K562 (cell line): ENCODE data around the gene CNDP1. TPM values are rescaled to one million over a fixed set of nuclear protein-coding genes. Genes with fewer than 3 reads are reported as not detected.
A peak's percentile ranks its signal among the peaks of the same experiment; 100 is the strongest.
"Not testable (repeated sequence)": the region's sequence is repeated elsewhere in the genome, so short reads cannot be mapped to it uniquely, and the experiment has no call there.

Experiments used
- ATAC-seq: fragments of 200-7000 bp; cut with Tn5 transposase; 3 replicates; pipeline ENCODE4 v1.9.1; 2020; ENCODE audit warnings: moderate library complexity
- BruUV-seq: library from RNA; stranded (reverse); fragments of 400-500 nt; replicated peaks from 2 replicates; lab custom pipeline; 2021; lab: Mats Ljungman, UMichigan
- CTCF ChIA-PET: fragments of 300-600 bp; formaldehyde crosslinking; extraction: SDS; loops from one replicate; lab custom pipeline; 2021; ENCODE audit warnings: low intra/inter-chr PET ratio; lab: Yijun Ruan, JAX
- POLR2A ChIA-PET: fragments of 300-600, 350-650 bp; sonication (Branson Sonifier 250); formaldehyde crosslinking; extraction: SDS; loops from one replicate; lab custom pipeline; 2021; ENCODE audit warnings: antibody characterized with exemption, inconsistent platforms; lab: Yijun Ruan, JAX
- DNase-seq, 4 experiments: peaks; one replicate each; pipeline versions ENCODE4 v3.0.0 to v3.0.0-alpha.2; 2011 to 2018; ENCODE audit warnings: low spot score in 3 of 4, mixed read lengths in 3 of 4; ENCODE audit errors: extremely low read depth in 1 of 4
- FAIRE-seq: peaks from 2 replicates; lab custom pipeline; 2011; peaks lifted over from hg19 to GRCh38; lab: Jason Lieb, UNC
- H2AFZ ChIP-seq: 2 replicates; pipeline ENCODE4 v1.6.0; 2011; ENCODE audit warnings: low read depth, low read length, control low read depth, inconsistent platforms
- H3K27ac ChIP-seq: fragments of 200-600 bp; 3 replicates; pipeline ENCODE4 v1.8.0; 2011; ENCODE audit warnings: low read depth, mild to moderate bottlenecking, control low read depth, inconsistent platforms, low read length, moderate library complexity, mixed read lengths; ENCODE audit errors: extremely low read depth
- H3K27me3 ChIP-seq, 2 experiments: fragments of 300-600 bp in 1 of 2; 2 replicates in 1 of 2; 3 replicates in 1 of 2; pipeline versions ENCODE4 v1.6.0 to v1.8.0; 2011; ENCODE audit warnings: inconsistent platforms in 2 of 2, low read length in 2 of 2, mild to moderate bottlenecking in 1 of 2, mixed read lengths in 1 of 2, moderate library complexity in 1 of 2; ENCODE audit not compliant: control insufficient read depth in 2 of 2, insufficient read depth in 2 of 2
- H3K36me3 ChIP-seq: fragments of 300-600 bp; 3 replicates; pipeline ENCODE4 v1.8.0; 2011; ENCODE audit warnings: mild to moderate bottlenecking, low read length, inconsistent platforms; ENCODE audit not compliant: control insufficient read depth, insufficient read depth
- H3K4me1 ChIP-seq, 2 experiments: fragments of 200-600 bp in 1 of 2; replicated peaks in 1 of 2; 2 replicates in 1 of 2; 3 replicates in 1 of 2; pipeline versions ENCODE4 v1.5.1 to v1.8.0; 2011; ENCODE audit warnings: inconsistent platforms in 2 of 2, low read length in 2 of 2, mild to moderate bottlenecking in 1 of 2, mixed read lengths in 1 of 2, moderate library complexity in 1 of 2; ENCODE audit not compliant: control insufficient read depth in 2 of 2, insufficient read depth in 2 of 2
- H3K4me2 ChIP-seq: 2 replicates; pipeline ENCODE4 v1.6.1; 2011; ENCODE audit warnings: low read length, control low read depth, inconsistent platforms, mixed read lengths; ENCODE audit not compliant: insufficient read depth
- H3K4me3 ChIP-seq: fragments of 200-600 bp; sonication (generic), shearing (Covaris generic); 2 replicates; pipeline ENCODE4 v1.5.1; 2016; ENCODE audit warnings: control low read depth, inconsistent platforms
- H3K79me2 ChIP-seq: fragments of 200-600 bp; 3 replicates; pipeline ENCODE4 v1.8.0; 2011; ENCODE audit warnings: low read length, inconsistent platforms; ENCODE audit not compliant: control insufficient read depth, insufficient read depth
- H3K9ac ChIP-seq, 2 experiments: 2 replicates each; pipeline versions ENCODE4 v1.6.0 to v1.6.1; 2011; ENCODE audit warnings: low read depth in 2 of 2, low read length in 2 of 2, control low read depth in 1 of 2, inconsistent platforms in 1 of 2, mild to moderate bottlenecking in 1 of 2, mixed read lengths in 1 of 2; ENCODE audit not compliant: insufficient read depth in 1 of 2
- H3K9me1 ChIP-seq: one replicate; pipeline ENCODE4 v1.6.0; 2011; ENCODE audit warnings: inconsistent platforms, mild to moderate bottlenecking, low read length, moderate library complexity; ENCODE audit not compliant: control insufficient read depth, insufficient read depth
- H3K9me3 ChIP-seq: replicated peaks from 2 replicates; pipeline ENCODE4 v1.5.1; 2011; ENCODE audit warnings: low read depth, low read length, inconsistent platforms; ENCODE audit not compliant: control insufficient read depth, insufficient read depth
- H4K20me1 ChIP-seq: replicated peaks from 2 replicates; pipeline ENCODE4 v1.6.1; 2011; ENCODE audit warnings: low read length, inconsistent platforms, mixed read lengths; ENCODE audit not compliant: control insufficient read depth, insufficient read depth
- ATF1 ChIP-seq, 2 experiments: fragments of 450-650 bp in 1 of 2; IDR thresholded peaks; 2 replicates each; pipeline ENCODE4 v1.6.1; 2016; ENCODE audit warnings: missing compliant biosample characterization in 1 of 2, missing genetic modification characterization in 1 of 2
- CEBPB ChIP-seq: fragments of 450-650 bp; IDR thresholded peaks from 2 replicates; pipeline ENCODE4 v1.6.1; 2016; ENCODE audit warnings: missing genetic modification characterization, missing compliant biosample characterization
- ETS2 ChIP-seq: IDR thresholded peaks from 2 replicates; pipeline ENCODE4 v1.6.1; 2016; ENCODE audit warnings: borderline replicate concordance, missing genetic modification characterization, mild to moderate bottlenecking, moderate library complexity, missing compliant biosample characterization; ENCODE audit not compliant: poor library complexity, severe bottlenecking
- MTF1 ChIP-seq: fragments of 250-450 bp; sonication (Bioruptor Pico); IDR thresholded peaks from 2 replicates; pipeline ENCODE4 v1.9.0; 2021; ENCODE audit warnings: moderate library complexity, mild to moderate bottlenecking, inconsistent platforms, borderline replicate concordance
- RAD51 ChIP-seq: fragments of 450-650 bp; IDR thresholded peaks from 2 replicates; pipeline ENCODE4 v1.7.1; 2016; ENCODE audit warnings: low read depth, mild to moderate bottlenecking, borderline replicate concordance
- RBFOX2 ChIP-seq: fragments of 200-400 bp; formaldehyde crosslinking; IDR thresholded peaks from 2 replicates; pipeline ENCODE4 v1.6.1; 2017; ENCODE audit warnings: low read depth, mild to moderate bottlenecking, low read length, moderate library complexity
- ZBED1 ChIP-seq: IDR thresholded peaks from 2 replicates; pipeline ENCODE4 v1.6.1; 2014
- ZBTB8A ChIP-seq: fragments of 450-650 bp; IDR thresholded peaks from 2 replicates; pipeline ENCODE4 v1.6.1; 2018; ENCODE audit warnings: mild to moderate bottlenecking, moderate library complexity; ENCODE audit not compliant: partially characterized antibody
- ZNF165 ChIP-seq: fragments of 250-450 bp; sonication (Bioruptor Pico); IDR thresholded peaks from 2 replicates; pipeline ENCODE4 v1.4.0; 2020; ENCODE audit warnings: borderline replicate concordance
- ZNF282 ChIP-seq: sonication (generic); formaldehyde crosslinking; IDR thresholded peaks from 2 replicates; pipeline ENCODE4 v1.8.1; 2023; ENCODE audit warnings: missing genetic modification reagents
- ZNF347 ChIP-seq: fragments of 450-650 bp; formaldehyde crosslinking; IDR thresholded peaks from 2 replicates; pipeline ENCODE4 v1.4.0; 2020; ENCODE audit warnings: low read depth, mild to moderate bottlenecking, moderate library complexity
- ZNF75A ChIP-seq: fragments of 450-650 bp; formaldehyde crosslinking; IDR thresholded peaks from 2 replicates; pipeline ENCODE4 v1.4.0; 2020; ENCODE audit warnings: mild to moderate bottlenecking
- ZSCAN29 ChIP-seq: fragments of 450-650 bp; IDR thresholded peaks from 2 replicates; pipeline ENCODE4 v1.6.1; 2017
- WGBS: fragments of 100-300 bp; shearing (Covaris generic); methylation state at CpG from one replicate; pipeline ENCODE4 v1.1.6; 2016; ENCODE audit warnings: low coverage, mixed read lengths; ENCODE audit not compliant: insufficient coverage; ENCODE audit errors: missing lambda C conversion rate; 5-methylcytosine and 5-hydroxymethylcytosine counted together
- in situ Hi-C: fragments of 300-500 bp; cut with MboI; formaldehyde crosslinking; loops from 4 replicates; pipeline ENCODE4 v1.15.0; 2018; ENCODE audit warnings: inconsistent platforms, mixed read lengths
- intact Hi-C: fragments of 100-400 bp; cut with micrococcal nuclease; formaldehyde crosslinking; loops from 2 replicates; pipeline ENCODE4 v1.14.2; 2022
- polyA plus RNA-seq, 8 experiments: library from polyadenylated mRNA; depleted of rRNA in 4 of 8; stranded (reverse) in 5 of 8; unstranded in 3 of 8; fragments of >200 nt; fragmentation: Nextera tagmentation in 2 of 8; fragmentation: Illumina TruSeq in 1 of 8; extraction: Ambion mirVana in 2 of 8; extraction: Trizol in 1 of 8; gene quantifications; 2 replicates each; pipeline versions ENCODE4 v1.2.1 to v1.2.3, GENCODE V29; 2011 to 2014; ENCODE audit warnings: inconsistent platforms in 1 of 8, missing spikeins in 1 of 8
- total RNA-seq, 7 experiments: library from RNA; depleted of rRNA in 6 of 7; stranded (reverse); fragments of >200 nt in 6 of 7; fragmentation: Illumina TruSeq in 2 of 7; extraction: Trizol in 2 of 7; gene quantifications; 2 replicates each; pipeline versions ENCODE4 v1.2.1 to v1.2.3, GENCODE V29; 2011 to 2021; ENCODE audit warnings: low replicate concordance in 1 of 7
- TF ChIP-seq, protein P1 (sequence below): sonication (generic); formaldehyde crosslinking; IDR thresholded peaks from 2 replicates; pipeline ENCODE4 v1.9.0; 2022; ENCODE audit warnings: mild to moderate bottlenecking, missing genetic modification reagents
- TF ChIP-seq, protein P2 (sequence below): fragments of 450-650 bp; IDR thresholded peaks from 2 replicates; pipeline ENCODE4 v1.6.1; 2016
- TF ChIP-seq, protein P3 (sequence below), 2 experiments: IDR thresholded peaks in 1 of 2; conservative IDR thresholded peaks in 1 of 2; 2 replicates each; pipeline ENCODE4 v1.6.1; 2016; ENCODE audit warnings: low read depth in 2 of 2, mild to moderate bottlenecking in 1 of 2, missing compliant biosample characterization in 1 of 2, missing genetic modification characterization in 1 of 2, moderate library complexity in 1 of 2
- TF ChIP-seq, protein P4 (sequence below), 2 experiments: fragments of 450-650 bp; conservative IDR thresholded peaks; 2 replicates each; pipeline ENCODE4 v1.6.1; 2017; ENCODE audit warnings: mild to moderate bottlenecking in 2 of 2, moderate library complexity in 2 of 2

CNDP1 gene
- total and polyA plus RNA-seq, 9 of the 15 experiments (the other 6 are each of a cell fraction or from before 2014, with no cell fraction given), result not detected

DNA sequence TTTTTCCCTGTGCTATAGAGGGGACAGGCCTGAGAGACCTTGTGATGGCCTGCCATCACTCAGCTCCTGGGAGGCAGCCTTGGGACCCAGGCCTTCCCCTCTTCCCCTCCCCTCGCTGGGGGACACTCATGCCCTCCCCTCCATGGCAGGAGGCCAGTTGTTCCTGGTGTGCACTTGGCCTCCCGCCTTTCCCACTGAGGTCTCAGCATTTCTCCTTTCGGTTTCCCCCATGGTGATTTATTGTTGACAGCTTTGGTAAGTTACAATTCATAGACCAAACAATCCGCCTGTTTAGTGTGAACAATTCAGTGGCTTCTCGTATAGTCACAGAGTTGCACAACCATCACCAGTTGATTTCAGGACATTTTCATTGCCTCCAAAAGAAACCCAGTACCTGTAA lies 10.2 kb upstream of the CNDP1 start (continued):
- TF ChIP-seq, protein P1, sequence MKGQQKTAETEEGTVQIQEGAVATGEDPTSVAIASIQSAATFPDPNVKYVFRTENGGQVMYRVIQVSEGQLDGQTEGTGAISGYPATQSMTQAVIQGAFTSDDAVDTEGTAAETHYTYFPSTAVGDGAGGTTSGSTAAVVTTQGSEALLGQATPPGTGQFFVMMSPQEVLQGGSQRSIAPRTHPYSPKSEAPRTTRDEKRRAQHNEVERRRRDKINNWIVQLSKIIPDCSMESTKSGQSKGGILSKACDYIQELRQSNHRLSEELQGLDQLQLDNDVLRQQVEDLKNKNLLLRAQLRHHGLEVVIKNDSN, result no peak
- TF ChIP-seq ATF1 (CRISPR knock-in tag; IDR thresholded peaks at IDR 0.05), result no peak
- TF ChIP-seq ATF1 (tag; IDR thresholded peaks at IDR 0.05), result no peak
- TF ChIP-seq ZBED1, result no peak
- TF ChIP-seq ETS2, result no peak
- TF ChIP-seq MTF1 (CRISPR knock-in tag), result no peak
- peak; percentile 55; the same call in 1 of the 2 replicates for TF ChIP-seq CEBPB (tag)
- TF ChIP-seq ZNF282 (CRISPR knock-in tag), result no peak
- TF ChIP-seq, protein P2, sequence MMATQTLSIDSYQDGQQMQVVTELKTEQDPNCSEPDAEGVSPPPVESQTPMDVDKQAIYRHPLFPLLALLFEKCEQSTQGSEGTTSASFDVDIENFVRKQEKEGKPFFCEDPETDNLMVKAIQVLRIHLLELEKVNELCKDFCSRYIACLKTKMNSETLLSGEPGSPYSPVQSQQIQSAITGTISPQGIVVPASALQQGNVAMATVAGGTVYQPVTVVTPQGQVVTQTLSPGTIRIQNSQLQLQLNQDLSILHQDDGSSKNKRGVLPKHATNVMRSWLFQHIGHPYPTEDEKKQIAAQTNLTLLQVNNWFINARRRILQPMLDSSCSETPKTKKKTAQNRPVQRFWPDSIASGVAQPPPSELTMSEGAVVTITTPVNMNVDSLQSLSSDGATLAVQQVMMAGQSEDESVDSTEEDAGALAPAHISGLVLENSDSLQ, result peak; percentile 86
- no peak for TF ChIP-seq ZNF165 (CRISPR knock-in tag)
- TF ChIP-seq ZBTB8A, result no peak
- TF ChIP-seq RBFOX2, result no peak
- TF ChIP-seq, protein P3, sequence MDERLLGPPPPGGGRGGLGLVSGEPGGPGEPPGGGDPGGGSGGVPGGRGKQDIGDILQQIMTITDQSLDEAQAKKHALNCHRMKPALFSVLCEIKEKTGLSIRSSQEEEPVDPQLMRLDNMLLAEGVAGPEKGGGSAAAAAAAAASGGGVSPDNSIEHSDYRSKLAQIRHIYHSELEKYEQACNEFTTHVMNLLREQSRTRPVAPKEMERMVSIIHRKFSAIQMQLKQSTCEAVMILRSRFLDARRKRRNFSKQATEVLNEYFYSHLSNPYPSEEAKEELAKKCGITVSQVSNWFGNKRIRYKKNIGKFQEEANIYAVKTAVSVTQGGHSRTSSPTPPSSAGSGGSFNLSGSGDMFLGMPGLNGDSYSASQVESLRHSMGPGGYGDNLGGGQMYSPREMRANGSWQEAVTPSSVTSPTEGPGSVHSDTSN (CRISPR knock-in tag; IDR thresholded peaks at IDR 0.05; ENCODE audit: low read depth), result no peak
- TF ChIP-seq, protein P3 (tag; conservative IDR thresholded peaks at IDR 0.05; ENCODE audit: low read depth), result peak; percentile 90
- TF ChIP-seq ZNF347 (CRISPR knock-in tag), result no peak
- TF ChIP-seq, protein P4, sequence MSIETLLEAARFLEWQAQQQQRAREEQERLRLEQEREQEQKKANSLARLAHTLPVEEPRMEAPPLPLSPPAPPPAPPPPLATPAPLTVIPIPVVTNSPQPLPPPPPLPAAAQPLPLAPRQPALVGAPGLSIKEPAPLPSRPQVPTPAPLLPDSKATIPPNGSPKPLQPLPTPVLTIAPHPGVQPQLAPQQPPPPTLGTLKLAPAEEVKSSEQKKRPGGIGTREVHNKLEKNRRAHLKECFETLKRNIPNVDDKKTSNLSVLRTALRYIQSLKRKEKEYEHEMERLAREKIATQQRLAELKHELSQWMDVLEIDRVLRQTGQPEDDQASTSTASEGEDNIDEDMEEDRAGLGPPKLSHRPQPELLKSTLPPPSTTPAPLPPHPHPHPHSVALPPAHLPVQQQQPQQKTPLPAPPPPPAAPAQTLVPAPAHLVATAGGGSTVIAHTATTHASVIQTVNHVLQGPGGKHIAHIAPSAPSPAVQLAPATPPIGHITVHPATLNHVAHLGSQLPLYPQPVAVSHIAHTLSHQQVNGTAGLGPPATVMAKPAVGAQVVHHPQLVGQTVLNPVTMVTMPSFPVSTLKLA (conservative IDR thresholded peaks at IDR 0.05), result no peak
- peak; percentile 68; the same call in 1 of the 2 replicates for TF ChIP-seq ZNF75A (CRISPR knock-in tag)
- no peak for TF ChIP-seq ZSCAN29
- TF ChIP-seq RAD51, result no peak

DNA sequence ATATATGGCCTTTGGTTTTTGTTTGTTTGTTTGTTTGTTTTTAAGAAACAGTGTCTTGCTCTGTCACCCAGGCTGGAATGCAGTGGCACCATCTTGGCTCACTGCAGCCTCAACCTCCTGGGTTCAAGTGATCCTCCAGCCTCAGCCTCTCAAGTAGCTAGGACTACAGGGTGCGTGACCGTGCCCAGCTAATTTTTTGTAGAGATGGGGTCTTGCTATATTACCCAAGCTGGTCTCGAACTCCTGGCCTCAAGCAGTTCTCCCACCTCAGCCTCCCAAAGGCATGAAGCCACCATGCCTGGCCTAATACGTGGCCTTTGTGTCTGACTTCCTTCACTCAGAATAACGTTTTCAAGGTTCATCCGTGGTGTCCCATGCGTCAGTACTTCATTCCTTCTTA lies 9.4 kb upstream of the CNDP1 start:
- ATAC-seq, H3K4me3 ChIP-seq, H3K9ac ChIP-seq, in situ Hi-C loops, BruUV-seq, H3K9me1 ChIP-seq, DNase-seq, H2AFZ ChIP-seq, CTCF ChIA-PET, H3K9me3 ChIP-seq, H3K27ac ChIP-seq, POLR2A ChIA-PET, H3K36me3 ChIP-seq, intact Hi-C loops, H3K4me1 ChIP-seq, FAIRE-seq, H4K20me1 ChIP-seq, H3K4me2 ChIP-seq, H3K79me2 ChIP-seq, H3K27me3 ChIP-seq: not testable (repeated sequence)
- WGBS, result 59% methylated on average over 6 of the region's 7 CpGs
